Fibroblast of mammary gland (primary cell): ENCODE data around the gene MLLT10.
A peak's percentile ranks its signal among the peaks of the same experiment; 100 is the strongest.
"Not testable (repeated sequence)": the region's sequence is repeated elsewhere in the genome, so short reads cannot be mapped to it uniquely, and the experiment has no call there.

Experiments used
- DNase-seq: peaks from one replicate; pipeline ENCODE4 v3.0.0-alpha.2; 2010; ENCODE audit warnings: low read depth
- H3K4me3 ChIP-seq: 2 replicates; pipeline ENCODE4 v1.5.1; 2011; ENCODE audit warnings: low read depth, mild to moderate bottlenecking, low read length, moderate library complexity; ENCODE audit not compliant: control insufficient read depth
- CTCF ChIP-seq: conservative IDR thresholded peaks from 2 replicates; pipeline ENCODE4 v1.5.1; 2011; ENCODE audit warnings: low read depth, low read length, inconsistent platforms; ENCODE audit not compliant: control insufficient read depth, insufficient read depth

MLLT10 gene

GRCh38 chr10:21532694-21533466 is 1.2 kb upstream of the MLLT10 start:
- DNase-seq: no peak
- no peak for TF ChIP-seq CTCF
- peak overlapping the region; percentile 58 for H3K4me3 ChIP-seq

- TF ChIP-seq CTCF: no peak
- peak overlapping the region; percentile 63 for H3K4me3 ChIP-seq
- no peak for DNase-seq
Measured at GRCh38 chr10:21534280-21534586, 201 bp downstream of the MLLT10 start.

GRCh38 chr10:21534604-21535493 is 817 bp downstream of the MLLT10 start:
- no peak for TF ChIP-seq CTCF
- H3K4me3 ChIP-seq: peak overlapping the region; percentile 64
- DNase-seq: peak; percentile 52

GRCh38 chr10:21535494-21535965 is 1.5 kb downstream of the MLLT10 start:
- TF ChIP-seq CTCF: no peak
- H3K4me3 ChIP-seq: peak overlapping the region; percentile 64
- DNase-seq: peak; percentile 12

- not testable (repeated sequence) for DNase-seq
- peak overlapping the region; percentile 64 for H3K4me3 ChIP-seq
Measured at GRCh38 chr10:21535976-21536375, 1.9 kb downstream of the MLLT10 start.

GRCh38 chr10:21536874-21537273 is 2.8 kb downstream of the MLLT10 start:
- no peak for TF ChIP-seq CTCF
- DNase-seq: no peak
- no peak overlapping the region for H3K4me3 ChIP-seq

GRCh38 chr10:21540701-21541100 is 6.7 kb downstream of the MLLT10 start:
- not testable (repeated sequence) for DNase-seq, H3K4me3 ChIP-seq

- no peak for DNase-seq
- no peak overlapping the region for H3K4me3 ChIP-seq
- TF ChIP-seq CTCF: no peak
Measured at GRCh38 chr10:21547246-21547645, 13.2 kb downstream of the MLLT10 start.
